GM12878 (cell line): ENCODE data around the gene ZNF860. TPM values are rescaled to one million over a fixed set of nuclear protein-coding genes. Genes with fewer than 3 reads are reported as not detected.

Source experiments
- ATAC-seq: fragments of 200-7000 bp; cut with Tn5 transposase; 3 replicates; pipeline ENCODE4 v1.9.1; 2020; ENCODE audit warnings: mild to moderate bottlenecking, moderate library complexity
- BruUV-seq: library from RNA; stranded (reverse); fragments of 400-500 nt; replicated peaks from 2 replicates; lab custom pipeline; 2021; lab: Mats Ljungman, UMichigan
- CTCF ChIA-PET: fragments of 300-600 bp; sonication (Branson Sonifier 250); formaldehyde crosslinking; extraction: SDS; loops from one replicate; lab custom pipeline; 2021; ENCODE audit warnings: inconsistent platforms; lab: Yijun Ruan, JAX
- POLR2A ChIA-PET: fragments of 350-600 bp; formaldehyde crosslinking; extraction: SDS; loops from one replicate; lab custom pipeline; 2021; ENCODE audit warnings: inconsistent platforms; lab: Charles Lee
- RAD21 ChIA-PET: fragments of 300-600 bp; sonication (Branson Sonifier 250); formaldehyde crosslinking; loops from one replicate; lab custom pipeline; 2023; ENCODE audit warnings: antibody characterized with exemption; ENCODE audit not compliant: unreplicated experiment; lab: Charles Lee
- SMC1A ChIA-PET: fragments of 300-600 bp; sonication (Branson Sonifier 250); formaldehyde crosslinking; loops from one replicate; lab custom pipeline; 2023; ENCODE audit not compliant: unreplicated experiment, uncharacterized antibody; lab: Charles Lee
- DNase-seq: peaks from one replicate; pipeline ENCODE4 v3.0.0-alpha.2; 2011; ENCODE audit warnings: low read depth, low spot score
- FAIRE-seq: peaks from 3 replicates; lab custom pipeline; 2011; peaks lifted over from hg19 to GRCh38; lab: Jason Lieb, UNC
- H2AFZ ChIP-seq: 2 replicates; pipeline ENCODE4 v1.6.0; 2011; ENCODE audit warnings: low read depth, low read length, control low read depth; ENCODE audit not compliant: control insufficient read depth
- H3K27ac ChIP-seq: 2 replicates; pipeline ENCODE4 v1.5.1; 2011; ENCODE audit warnings: control low read depth; ENCODE audit not compliant: control insufficient read depth, insufficient read depth
- H3K27me3 ChIP-seq, 2 experiments: replicated peaks in 1 of 2; 2 replicates each; pipeline versions ENCODE4 v1.6.0 to v1.6.1; 2011; ENCODE audit warnings: low read length in 1 of 2; ENCODE audit not compliant: control insufficient read depth in 2 of 2, insufficient read depth in 2 of 2
- H3K36me3 ChIP-seq, 2 experiments: 2 replicates each; pipeline ENCODE4 v1.5.1; 2011; ENCODE audit warnings: low read length in 1 of 2; ENCODE audit not compliant: control insufficient read depth in 2 of 2, insufficient read depth in 2 of 2
- H3K4me1 ChIP-seq: 2 replicates; pipeline ENCODE4 v1.6.1; 2011; ENCODE audit warnings: mild to moderate bottlenecking, low read length, moderate library complexity, mixed read lengths; ENCODE audit not compliant: control insufficient read depth, insufficient read depth
- H3K4me2 ChIP-seq: 2 replicates; pipeline ENCODE4 v1.6.0; 2011; ENCODE audit warnings: control low read depth; ENCODE audit not compliant: control insufficient read depth, insufficient read depth
- H3K4me3 ChIP-seq: fragments of 200-600 bp; sonication (generic); 2 replicates; pipeline ENCODE4 v1.5.1; 2016
- H3K79me2 ChIP-seq: 2 replicates; pipeline ENCODE4 v1.6.0; 2011; ENCODE audit warnings: low read length; ENCODE audit not compliant: control insufficient read depth, insufficient read depth
- H3K9ac ChIP-seq: 2 replicates; pipeline ENCODE4 v1.8.0; 2011; ENCODE audit warnings: low read length, control low read depth, mixed read lengths; ENCODE audit not compliant: control insufficient read depth, insufficient read depth
- H3K9me3 ChIP-seq: replicated peaks from 3 replicates; pipeline ENCODE4 v1.5.1; 2011; ENCODE audit warnings: mild to moderate bottlenecking, low read length; ENCODE audit not compliant: control insufficient read depth, insufficient read depth
- H4K20me1 ChIP-seq: 2 replicates; pipeline ENCODE4 v1.6.0; 2011; ENCODE audit not compliant: control insufficient read depth, insufficient read depth
- CBFB ChIP-seq: IDR thresholded peaks from 2 replicates; pipeline ENCODE4 v1.6.1; 2016; ENCODE audit warnings: antibody characterized with exemption, low read depth
- ELK1 ChIP-seq: IDR thresholded peaks from 2 replicates; pipeline ENCODE4 v1.6.1; 2012; ENCODE audit warnings: low read depth, low read length, improper control_type of control experiment
- MEF2B ChIP-seq: fragments of 450-650 bp; IDR thresholded peaks from 2 replicates; pipeline ENCODE4 v1.6.1; 2018; ENCODE audit warnings: mild to moderate bottlenecking, moderate library complexity; ENCODE audit not compliant: partially characterized antibody, poor library complexity, severe bottlenecking
- MTA2 ChIP-seq: fragments of 450-650 bp; IDR thresholded peaks from 2 replicates; pipeline ENCODE4 v1.6.1; 2016; ENCODE audit warnings: low read depth, mild to moderate bottlenecking, moderate library complexity
- MTA3 ChIP-seq: IDR thresholded peaks from 2 replicates; pipeline ENCODE4 v1.6.1; 2012; ENCODE audit warnings: low read length, inconsistent platforms, borderline replicate concordance
- NR2C1 ChIP-seq: fragments of 450-650 bp; IDR thresholded peaks from 2 replicates; pipeline ENCODE4 v1.6.1; 2017; ENCODE audit warnings: antibody characterized with exemption, mild to moderate bottlenecking, moderate library complexity
- PML ChIP-seq: IDR thresholded peaks from 2 replicates; pipeline ENCODE4 v1.6.1; 2012; ENCODE audit warnings: low read length, inconsistent platforms
- RCOR1 ChIP-seq: conservative IDR thresholded peaks from 2 replicates; pipeline ENCODE4 v1.6.1; 2012; ENCODE audit warnings: low read depth, low read length, improper control_type of control experiment
- SIN3A ChIP-seq: IDR thresholded peaks from 2 replicates; pipeline ENCODE4 v1.6.1; 2012; ENCODE audit warnings: low read depth, low read length, improper control_type of control experiment
- SP1 ChIP-seq: IDR thresholded peaks from one replicate; pipeline ENCODE4 v1.6.1; 2011; ENCODE audit warnings: low read depth, low read length
- ZNF384 ChIP-seq: IDR thresholded peaks from 2 replicates; pipeline ENCODE4 v1.6.1; 2012; ENCODE audit warnings: low read depth, mild to moderate bottlenecking, low read length, improper control_type of control experiment, borderline replicate concordance
- ZNF687 ChIP-seq: fragments of 450-650 bp; IDR thresholded peaks from 2 replicates; pipeline ENCODE4 v1.6.1; 2017; ENCODE audit warnings: mild to moderate bottlenecking, moderate library complexity
- WGBS: methylation state at CpG from one replicate; pipeline ENCODE4 v1.1.6; 2016; ENCODE audit warnings: low lambda C conversion rate; ENCODE audit not compliant: insufficient replicate concordance, insufficient coverage; ENCODE audit errors: missing lambda C conversion rate; 5-methylcytosine and 5-hydroxymethylcytosine counted together
- in situ Hi-C: fragments of 300-500 bp; cut with MboI; formaldehyde crosslinking; loops from 9 replicates; pipeline ENCODE4 v1.14.3; 2018; ENCODE audit warnings: mixed read lengths
- intact Hi-C: fragments of 100-400 bp; cut with micrococcal nuclease; formaldehyde crosslinking; loops from one replicate; pipeline ENCODE4 v1.14.2; 2022; ENCODE audit not compliant: unreplicated experiment
- polyA plus RNA-seq, 11 experiments: library from polyadenylated mRNA; depleted of rRNA in 4 of 11; unstranded in 6 of 11; stranded (reverse) in 5 of 11; fragments of >200 nt; fragmentation: Nextera tagmentation in 4 of 11; fragmentation: Illumina TruSeq in 1 of 11; extraction: Ambion mirVana in 4 of 11; extraction: Trizol in 1 of 11; gene quantifications; 1 replicate in 1 of 11; 2 replicates in 10 of 11; pipeline versions ENCODE4 v1.2.1 to v1.2.3, GENCODE V29; 2011 to 2016; ENCODE audit warnings: inconsistent platforms in 2 of 11, missing spikeins in 2 of 11, low read depth in 1 of 11
- total RNA-seq, 4 experiments: library from RNA; depleted of rRNA in 3 of 4; stranded (reverse); fragments of >200 nt in 3 of 4; fragmentation: Illumina TruSeq in 1 of 4; extraction: Trizol in 1 of 4; gene quantifications; 2 replicates each; pipeline versions ENCODE4 v1.2.1 to v1.2.3, GENCODE V29; 2013 to 2021

The ZNF860 gene
- total and polyA plus RNA-seq, 10 of the 15 experiments (the other 5 are each of a cell fraction or from before 2014, with no cell fraction given) = not detected

GRCh38 chr3:31959951-31960792, 21.4 kb upstream of the ZNF860 start (continued):
- no peak for TF ChIP-seq CBFB
- TF ChIP-seq ZNF687 = no peak
- no peak for TF ChIP-seq SIN3A
- no peak for TF ChIP-seq MTA3
- TF ChIP-seq SP1 = no peak
- TF ChIP-seq, all 136 proteins: peak for 0

GRCh38 chr3:31960793-31961431, 20.6 kb upstream of the ZNF860 start:
- 9% methylated on average over 4 of the region's 4 CpGs for WGBS
- Histone ChIP-seq H3K79me2 (no peaks in the 10 kb centered on the region), H3K9me3 (no peaks in the 10 kb centered on the region; the same call in 2 of the 3 replicates), H3K36me3 (no peaks in the 10 kb centered on the region), H3K27ac (no peak overlapping the region), H3K4me2 (no peak overlapping the region), H3K27me3 (no peaks in the 10 kb centered on the region), H3K9ac (no peak overlapping the region), H3K4me3 (no peak overlapping the region), H3K4me1 (no peaks in the 10 kb centered on the region), H4K20me1 (no peaks in the 10 kb centered on the region), H2AFZ (no peak overlapping the region)
- ChIA-PET POLR2A (interaction anchor here (0.6 to 1.2 kb wide), 5 partner anchors 11 to 1319 kb away, joined by 3 to 12 read pairs (median 4); no protein-coding TSS in a partner anchor), SMC1A (interaction anchor here (0.6 to 1.9 kb wide), 4 partner anchors 9 to 1056 kb away, joined by 3 to 6 read pairs (median 3); no protein-coding TSS in a partner anchor), RAD21 (interaction anchor here (0.7 to 1.3 kb wide), 4 partner anchors 9 to 715 kb away, joined by 3 to 4 read pairs (median 3); no protein-coding TSS in a partner anchor), CTCF (interaction anchor here (0.6 to 1.0 kb wide), 2 partner anchors 64 to 185 kb away, joined by 3 to 4 read pairs; no protein-coding TSS in a partner anchor)
- FAIRE-seq = no peak
- peak; percentile 79 for ATAC-seq
- intact Hi-C loops = no loop called here
- BruUV-seq = no TSS peak
- in situ Hi-C loops = no loop called here
- TF ChIP-seq PML (no peak), ELK1 (no peak), RCOR1 (no peak), NR2C1 (no peak), MEF2B (peak; percentile 75), ZNF384 (peak; percentile 89; the same call in 1 of the 2 replicates), MTA2 (no peak)
- no peak for DNase-seq
